ENCODE measurements around the gene PFKFB2.
A peak's percentile ranks its signal among the peaks of the same experiment; 100 is the strongest.

Gene PFKFB2

DNA sequence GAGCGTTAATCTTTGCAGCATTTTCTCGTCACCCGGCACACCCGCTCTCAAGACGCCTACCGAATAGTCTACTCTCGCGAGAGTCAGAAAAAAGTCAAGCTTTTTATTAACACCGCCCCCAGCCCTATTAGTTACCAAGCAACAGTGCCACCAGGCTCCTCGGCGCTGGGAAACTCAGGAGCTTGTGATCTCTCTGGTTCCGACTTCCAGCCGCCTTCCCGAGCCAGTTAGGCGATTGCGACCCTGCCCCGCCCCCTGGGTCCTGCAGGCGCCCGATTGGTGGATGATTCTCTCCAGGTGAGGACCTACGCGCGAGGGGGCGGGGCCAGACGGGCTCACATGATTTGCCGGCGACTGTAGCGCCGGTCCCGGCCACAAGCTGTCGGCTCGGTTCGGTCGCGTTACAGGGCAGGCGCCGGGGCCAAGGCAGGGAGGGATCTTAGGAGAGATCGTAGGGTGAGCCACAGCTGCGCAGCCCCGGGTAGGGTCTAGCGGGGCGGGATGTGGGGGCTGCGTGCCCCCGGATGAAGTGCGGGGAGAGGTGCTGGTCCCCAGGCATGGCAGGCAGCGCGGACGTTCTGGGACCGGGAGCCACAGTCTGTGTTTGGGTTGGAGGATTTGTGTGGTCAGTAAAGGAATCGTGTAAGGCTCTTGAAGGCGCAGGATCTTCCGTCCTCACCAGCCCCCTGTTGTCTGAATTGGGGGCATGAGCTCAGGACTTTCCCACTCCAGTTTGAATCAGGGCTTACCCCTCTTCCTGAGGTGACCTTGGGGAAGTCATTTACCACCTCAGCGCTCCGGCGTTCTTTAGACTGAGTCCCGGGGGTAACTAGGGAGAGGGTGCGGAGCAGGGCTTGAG lies at the start of gene PFKFB2:
TSS of gene PFKFB2 (plus strand) at position 365 of the 859 bp plus-strand sequence. CDS start 1,443 bp downstream, outside the sequence.
- Histone ChIP-seq H3K9me3 (ENCODE audit: control insufficient read depth in 1 of 2, low read length in 2 of 2) (no peaks in the 10 kb centered on the region), H3K4me1 (ENCODE audit: control insufficient read depth in 1 of 2, insufficient read depth in 2 of 2, low read length in 2 of 2) (peaks cover 6 to 29% of the 10 kb centered on the region in 2 donors), H3K27me3 (ENCODE audit: low read depth, low read length) (no peaks in the 10 kb centered on the region), H3K27ac (ENCODE audit: low read length) (peak within 1 kb of the TSS; percentile 89), H3K36me3 (ENCODE audit: control insufficient read depth in 1 of 2, insufficient read depth in 2 of 2, low read length in 2 of 2) (peaks cover 13 to 16% of the 10 kb centered on the region in 2 donors), H3K4me3 (ENCODE audit: low read depth in 1 of 2, low read length in 2 of 2) (peak within 1 kb of the TSS; percentile 76 to 86)

- no peaks in the 10 kb centered on the region for H3K27me3 ChIP-seq (ENCODE audit: low read depth, low read length)
- peak overlapping the region; percentile 41 for H3K27ac ChIP-seq (ENCODE audit: low read length)
- H3K4me3 ChIP-seq (ENCODE audit: low read depth in 1 of 2, low read length in 2 of 2), result no peak overlapping the region
- H3K36me3 ChIP-seq (ENCODE audit: control insufficient read depth in 1 of 2, insufficient read depth in 2 of 2, low read length in 2 of 2), result no peaks in the 10 kb centered on the region
- peaks cover 0 to 5% of the 10 kb centered on the region in 2 donors for H3K4me1 ChIP-seq (ENCODE audit: control insufficient read depth in 1 of 2, insufficient read depth in 2 of 2, low read length in 2 of 2)
- H3K9me3 ChIP-seq (ENCODE audit: control insufficient read depth in 1 of 2, low read length in 2 of 2), result no peaks in the 10 kb centered on the region
Observed at GRCh38 chr1:207004931-207005830, 47.9 kb upstream of the PFKFB2 start.

DNA sequence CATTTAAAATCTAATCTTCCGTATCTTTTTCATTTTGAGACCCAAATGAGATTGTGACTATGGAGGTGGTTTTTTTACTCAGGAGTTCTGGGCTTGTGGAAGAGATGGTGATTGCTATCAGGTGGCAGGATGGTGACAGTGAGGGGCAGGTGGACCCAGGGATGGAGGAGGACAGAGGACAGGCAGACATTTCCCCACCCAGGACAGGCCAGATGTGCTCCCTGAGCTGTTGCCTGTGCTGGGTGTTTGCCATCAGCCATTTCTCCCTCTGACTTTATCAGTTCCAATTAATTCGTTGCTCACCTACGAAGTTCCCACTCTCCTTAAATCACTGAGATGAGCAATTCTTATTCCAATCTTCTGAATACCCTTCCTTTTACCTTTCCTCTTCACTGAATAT lies 47.0 kb upstream of the PFKFB2 start:
- H3K4me3 ChIP-seq (ENCODE audit: low read depth in 1 of 2, low read length in 2 of 2), result no peak overlapping the region
- H3K36me3 ChIP-seq (ENCODE audit: control insufficient read depth in 1 of 2, insufficient read depth in 2 of 2, low read length in 2 of 2), result no peaks in the 10 kb centered on the region
- no peaks in the 10 kb centered on the region for H3K9me3 ChIP-seq (ENCODE audit: control insufficient read depth in 1 of 2, low read length in 2 of 2)
- peak overlapping the region; percentile 41 for H3K27ac ChIP-seq (ENCODE audit: low read length)
- peaks cover 0 to 5% of the 10 kb centered on the region in 2 donors for H3K4me1 ChIP-seq (ENCODE audit: control insufficient read depth in 1 of 2, insufficient read depth in 2 of 2, low read length in 2 of 2)
- H3K27me3 ChIP-seq (ENCODE audit: low read depth, low read length), result no peaks in the 10 kb centered on the region

- peaks cover 0 to 5% of the 10 kb centered on the region in 2 donors for H3K4me1 ChIP-seq (ENCODE audit: control insufficient read depth in 1 of 2, insufficient read depth in 2 of 2, low read length in 2 of 2)
- H3K27ac ChIP-seq (ENCODE audit: low read length), result peak overlapping the region; percentile 19
- no peaks in the 10 kb centered on the region for H3K27me3 ChIP-seq (ENCODE audit: low read depth, low read length)
- H3K9me3 ChIP-seq (ENCODE audit: control insufficient read depth in 1 of 2, low read length in 2 of 2), result no peaks in the 10 kb centered on the region
- no peak overlapping the region for H3K4me3 ChIP-seq (ENCODE audit: low read depth in 1 of 2, low read length in 2 of 2)
- no peaks in the 10 kb centered on the region for H3K36me3 ChIP-seq (ENCODE audit: control insufficient read depth in 1 of 2, insufficient read depth in 2 of 2, low read length in 2 of 2)
Observed at GRCh38 chr1:207006914-207007313, 46.2 kb upstream of the PFKFB2 start.

- Histone ChIP-seq H3K36me3 (ENCODE audit: control insufficient read depth in 1 of 2, insufficient read depth in 2 of 2, low read length in 2 of 2) (no peaks in the 10 kb centered on the region), H3K4me3 (ENCODE audit: low read depth in 1 of 2, low read length in 2 of 2) (no peak overlapping the region), H3K9me3 (ENCODE audit: control insufficient read depth in 1 of 2, low read length in 2 of 2) (no peaks in the 10 kb centered on the region), H3K27ac (ENCODE audit: low read length) (peak overlapping the region; percentile 19), H3K4me1 (ENCODE audit: control insufficient read depth in 1 of 2, insufficient read depth in 2 of 2, low read length in 2 of 2) (peaks cover 0 to 5% of the 10 kb centered on the region in 2 donors), H3K27me3 (ENCODE audit: low read depth, low read length) (no peaks in the 10 kb centered on the region)
Observed at GRCh38 chr1:207007352-207008033, 45.6 kb upstream of the PFKFB2 start.

DNA sequence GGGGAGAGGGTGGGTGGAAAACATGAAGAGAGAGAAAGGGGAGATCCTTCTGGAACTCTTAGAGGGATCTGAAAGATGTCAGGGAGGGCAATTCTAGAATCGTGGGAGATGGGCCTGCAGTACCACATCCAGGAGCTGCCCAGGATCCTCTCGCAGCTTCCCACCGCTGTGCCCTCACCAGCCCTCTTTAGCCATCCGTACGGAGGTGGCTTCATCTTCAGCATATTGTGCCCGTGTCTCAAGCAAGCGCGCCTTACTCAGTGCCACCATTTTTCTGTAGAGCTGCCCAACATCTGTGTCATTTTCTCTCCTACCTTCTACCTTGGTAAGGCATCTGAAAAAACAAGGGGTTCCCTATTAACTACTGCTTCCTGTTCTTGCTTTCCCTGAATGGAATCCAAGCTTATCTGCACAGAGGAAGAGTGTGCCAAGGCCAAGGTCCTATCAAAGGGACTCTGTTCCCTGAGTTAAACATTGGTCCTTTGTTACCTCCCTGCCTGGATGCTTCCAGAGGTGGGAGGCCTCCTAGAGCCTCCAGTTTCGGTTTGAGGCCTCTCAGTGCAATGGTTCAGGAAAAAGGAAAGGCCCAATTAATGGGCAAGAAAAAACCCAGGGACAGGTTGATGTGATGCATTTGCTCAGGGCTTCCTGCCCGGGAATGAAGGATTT lies 43.8 kb upstream of the PFKFB2 start:
- H3K9me3 ChIP-seq (ENCODE audit: control insufficient read depth in 1 of 2, low read length in 2 of 2), result no peaks in the 10 kb centered on the region
- peaks cover 0 to 5% of the 10 kb centered on the region in 2 donors for H3K4me1 ChIP-seq (ENCODE audit: control insufficient read depth in 1 of 2, insufficient read depth in 2 of 2, low read length in 2 of 2)
- H3K36me3 ChIP-seq (ENCODE audit: control insufficient read depth in 1 of 2, insufficient read depth in 2 of 2, low read length in 2 of 2), result no peaks in the 10 kb centered on the region
- no peaks in the 10 kb centered on the region for H3K27me3 ChIP-seq (ENCODE audit: low read depth, low read length)
- no peak overlapping the region for H3K4me3 ChIP-seq (ENCODE audit: low read depth in 1 of 2, low read length in 2 of 2)
- peak overlapping the region; percentile 32 for H3K27ac ChIP-seq (ENCODE audit: low read length)

DNA sequence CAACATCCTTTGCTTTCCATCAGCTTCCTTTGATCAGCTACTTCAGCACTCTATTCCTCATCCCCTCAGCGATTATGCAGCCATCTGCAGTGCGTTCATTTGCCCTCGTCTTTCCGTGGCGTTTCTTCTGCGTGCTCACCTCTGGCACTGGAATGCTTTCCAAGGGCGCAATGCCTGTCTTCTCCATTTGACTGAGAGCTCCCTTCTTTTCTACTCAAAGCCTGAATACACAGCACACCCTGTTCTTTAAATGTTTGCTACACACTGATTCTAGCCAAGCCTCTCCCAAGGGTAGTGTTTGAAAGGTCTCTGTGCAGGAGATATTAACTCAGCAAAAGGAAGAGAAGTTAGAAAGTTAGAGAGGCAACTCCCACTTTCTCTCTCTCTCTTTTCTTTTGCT lies 43.1 kb upstream of the PFKFB2 start:
- no peak overlapping the region for H3K4me3 ChIP-seq (ENCODE audit: low read depth in 1 of 2, low read length in 2 of 2)
- H3K36me3 ChIP-seq (ENCODE audit: control insufficient read depth in 1 of 2, insufficient read depth in 2 of 2, low read length in 2 of 2), result no peaks in the 10 kb centered on the region
- peak overlapping the region; percentile 24 for H3K27ac ChIP-seq (ENCODE audit: low read length)
- H3K4me1 ChIP-seq (ENCODE audit: control insufficient read depth in 1 of 2, insufficient read depth in 2 of 2, low read length in 2 of 2), result peaks cover 0 to 5% of the 10 kb centered on the region in 2 donors
- no peaks in the 10 kb centered on the region for H3K9me3 ChIP-seq (ENCODE audit: control insufficient read depth in 1 of 2, low read length in 2 of 2)
- H3K27me3 ChIP-seq (ENCODE audit: low read depth, low read length), result no peaks in the 10 kb centered on the region

DNA sequence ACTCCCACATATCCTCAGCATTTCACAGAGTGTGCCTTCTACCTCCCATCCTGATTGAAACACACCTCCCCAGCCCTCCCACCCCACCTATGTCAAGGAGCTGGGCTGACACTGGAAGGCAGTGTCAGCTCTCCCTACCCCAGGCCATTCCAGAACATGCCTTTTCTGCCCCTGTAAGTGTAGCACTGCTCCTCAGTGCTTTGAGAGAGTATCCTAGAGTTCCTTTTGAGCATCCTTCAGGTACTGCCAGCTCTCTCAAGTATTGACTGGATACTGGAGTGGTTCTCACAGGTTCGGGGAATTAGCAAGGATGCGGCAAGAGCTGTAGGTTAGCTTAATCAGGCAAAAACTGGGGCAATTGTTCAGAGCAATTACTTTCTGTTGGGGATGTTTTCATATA lies 42.3 kb upstream of the PFKFB2 start:
- H3K27me3 ChIP-seq (ENCODE audit: low read depth, low read length), result no peaks in the 10 kb centered on the region
- no peaks in the 10 kb centered on the region for H3K9me3 ChIP-seq (ENCODE audit: control insufficient read depth in 1 of 2, low read length in 2 of 2)
- H3K27ac ChIP-seq (ENCODE audit: low read length), result no peak overlapping the region
- peaks cover 0 to 3% of the 10 kb centered on the region in 2 donors for H3K4me1 ChIP-seq (ENCODE audit: control insufficient read depth in 1 of 2, insufficient read depth in 2 of 2, low read length in 2 of 2)
- H3K36me3 ChIP-seq (ENCODE audit: control insufficient read depth in 1 of 2, insufficient read depth in 2 of 2, low read length in 2 of 2), result no peaks in the 10 kb centered on the region
- no peak overlapping the region for H3K4me3 ChIP-seq (ENCODE audit: low read depth in 1 of 2, low read length in 2 of 2)

- Histone ChIP-seq H3K9me3 (ENCODE audit: control insufficient read depth in 1 of 2, low read length in 2 of 2) (no peaks in the 10 kb centered on the region), H3K27me3 (ENCODE audit: low read depth, low read length) (no peaks in the 10 kb centered on the region), H3K4me3 (ENCODE audit: low read depth in 1 of 2, low read length in 2 of 2) (no peak overlapping the region), H3K4me1 (ENCODE audit: control insufficient read depth in 1 of 2, insufficient read depth in 2 of 2, low read length in 2 of 2) (no peaks in the 10 kb centered on the region), H3K27ac (ENCODE audit: low read length) (no peak overlapping the region), H3K36me3 (ENCODE audit: control insufficient read depth in 1 of 2, insufficient read depth in 2 of 2, low read length in 2 of 2) (no peaks in the 10 kb centered on the region)
Observed at GRCh38 chr1:207013321-207014085, 39.6 kb upstream of the PFKFB2 start.

DNA sequence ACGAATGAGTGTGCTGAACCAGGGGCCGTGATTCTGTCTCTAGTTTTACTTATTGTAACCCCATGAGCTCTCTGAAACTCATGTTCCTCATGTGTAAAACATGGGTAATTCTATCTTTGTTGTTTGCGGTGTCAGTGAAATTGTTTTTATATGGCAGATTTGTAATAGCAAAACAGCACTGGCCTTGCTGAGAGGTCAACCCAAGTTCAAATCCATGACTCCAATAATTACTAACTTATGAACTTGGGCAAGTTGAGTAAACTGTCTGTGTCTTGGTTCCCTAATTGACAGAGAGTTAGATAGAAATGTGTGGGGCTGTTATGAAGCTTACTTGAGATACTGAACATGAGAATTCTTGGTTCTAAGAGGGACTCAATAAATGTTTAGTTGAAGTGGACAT lies 38.3 kb upstream of the PFKFB2 start:
- no peaks in the 10 kb centered on the region for H3K4me1 ChIP-seq (ENCODE audit: control insufficient read depth in 1 of 2, insufficient read depth in 2 of 2, low read length in 2 of 2)
- no peaks in the 10 kb centered on the region for H3K27me3 ChIP-seq (ENCODE audit: low read depth, low read length)
- H3K9me3 ChIP-seq (ENCODE audit: control insufficient read depth in 1 of 2, low read length in 2 of 2), result no peaks in the 10 kb centered on the region
- H3K27ac ChIP-seq (ENCODE audit: low read length), result no peak overlapping the region
- no peak overlapping the region for H3K4me3 ChIP-seq (ENCODE audit: low read depth in 1 of 2, low read length in 2 of 2)
- H3K36me3 ChIP-seq (ENCODE audit: control insufficient read depth in 1 of 2, insufficient read depth in 2 of 2, low read length in 2 of 2), result no peaks in the 10 kb centered on the region
